Measurements from ENCODE around the gene AIF1L. TPM values are rescaled to one million over a fixed set of nuclear protein-coding genes. Genes with fewer than 3 reads are reported as not detected.
A peak's percentile ranks its signal among the peaks of the same experiment; 100 is the strongest.
"Not testable (repeated sequence)": the region's sequence is repeated elsewhere in the genome, so short reads cannot be mapped to it uniquely, and the experiment has no call there.

The AIF1L gene
- total RNA-seq, 1 experiment from 2014 or later, result 2.1 TPM

DNA sequence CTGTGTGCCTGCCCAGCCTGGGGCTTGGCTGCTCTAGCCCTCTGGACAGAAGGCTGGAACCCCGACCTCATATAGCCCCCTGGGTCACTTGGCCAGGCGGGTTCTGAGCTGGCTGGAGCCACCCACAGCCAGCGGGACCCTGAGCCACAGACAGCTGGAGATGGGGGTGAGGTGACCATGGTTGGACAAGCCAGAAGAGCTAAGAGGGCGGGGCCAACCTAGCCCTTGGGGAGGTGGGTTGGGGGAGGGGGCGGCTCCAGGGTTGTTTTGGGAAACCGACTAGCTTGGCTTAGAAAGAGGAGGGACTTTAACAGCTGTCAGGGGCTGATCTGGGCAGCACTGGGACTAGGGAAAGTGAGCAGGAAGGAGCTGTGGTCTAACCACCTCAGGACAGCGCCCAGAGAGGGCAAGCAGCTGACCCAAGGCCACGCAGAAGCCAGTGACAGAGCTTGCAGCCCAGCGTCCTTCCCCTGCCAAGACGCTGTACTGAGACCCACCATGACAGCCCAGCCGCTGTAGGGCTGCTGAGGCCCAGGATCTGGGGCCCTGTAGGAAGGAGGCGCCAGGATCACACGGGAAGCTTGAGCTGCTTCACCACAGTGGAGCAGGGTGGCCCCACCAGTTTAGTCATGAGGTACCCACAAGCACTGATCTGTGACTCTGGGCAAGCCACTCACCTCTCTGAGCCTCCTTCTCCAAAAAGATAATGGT lies 2.2 kb downstream of the AIF1L start:
- DNase-seq (ENCODE audit: low read depth), result no peak

DNA sequence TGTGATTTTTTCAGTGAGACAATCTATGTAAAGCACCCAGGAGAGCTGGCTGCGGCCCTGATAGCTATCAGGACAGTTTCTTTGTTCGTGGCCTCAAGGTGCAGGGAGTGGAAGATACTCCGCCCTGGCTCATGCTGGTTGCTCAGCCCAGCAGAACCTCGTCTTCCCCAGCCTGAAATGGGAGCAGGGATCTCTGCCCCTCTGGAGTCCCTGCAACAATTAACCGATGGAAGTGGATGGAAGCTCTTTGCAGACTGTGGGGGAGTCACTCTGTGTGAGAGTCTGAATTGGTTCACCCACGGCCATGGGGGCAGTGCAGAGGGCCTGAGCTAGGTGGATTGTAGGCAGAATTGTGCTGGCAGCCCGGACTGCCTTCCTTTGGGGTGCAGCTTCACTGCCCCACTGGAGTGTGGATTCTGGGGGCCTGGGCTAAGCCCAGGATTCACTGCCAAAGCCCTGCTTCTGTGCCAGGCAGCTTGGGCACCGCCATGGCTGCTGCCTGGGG lies 2.8 kb downstream of the AIF1L start:
- no peak for DNase-seq (ENCODE audit: low read depth)

DNA sequence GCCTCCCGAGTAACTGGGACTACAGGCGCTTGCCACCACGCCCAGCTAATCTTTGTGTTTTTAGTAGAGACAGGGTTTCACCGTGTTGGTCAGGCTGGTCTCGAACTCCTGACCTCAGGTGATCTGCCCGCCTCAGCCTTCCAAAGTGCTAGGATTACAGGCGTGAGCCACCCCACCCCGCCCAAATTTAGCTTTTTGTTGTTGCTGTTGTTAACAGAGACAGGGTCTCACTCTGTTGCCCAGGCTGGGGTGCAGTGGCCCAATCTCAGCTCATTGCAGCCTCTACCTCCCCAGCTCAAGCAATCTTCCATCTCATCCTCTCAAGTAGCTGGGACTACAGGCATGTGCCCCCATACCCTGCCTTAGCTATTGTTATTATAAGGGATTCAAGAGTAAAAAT lies 3.5 kb downstream of the AIF1L start:
- not testable (repeated sequence) for DNase-seq (ENCODE audit: low read depth)

DNA sequence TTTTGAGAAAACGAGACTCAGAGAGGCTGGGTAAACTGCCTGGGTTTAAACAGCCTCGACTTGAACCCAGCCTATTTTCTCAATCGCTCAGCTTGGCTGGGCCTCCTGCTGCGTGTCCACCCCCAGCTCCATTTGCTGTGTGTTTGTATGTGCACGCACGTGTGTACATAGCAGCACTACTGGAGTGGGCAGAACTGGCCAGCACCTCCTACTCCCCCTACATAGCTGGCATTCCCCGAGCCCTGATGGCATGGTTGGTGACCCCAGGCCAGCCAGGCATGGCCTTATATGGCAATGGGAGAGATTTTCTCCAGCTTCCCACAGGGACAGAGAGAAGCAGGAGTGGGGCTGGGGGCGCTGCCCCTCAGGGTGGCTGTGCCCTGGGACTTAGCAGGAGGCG lies 4.1 kb downstream of the AIF1L start:
- peak; percentile 24 for DNase-seq (ENCODE audit: low read depth)

DNA sequence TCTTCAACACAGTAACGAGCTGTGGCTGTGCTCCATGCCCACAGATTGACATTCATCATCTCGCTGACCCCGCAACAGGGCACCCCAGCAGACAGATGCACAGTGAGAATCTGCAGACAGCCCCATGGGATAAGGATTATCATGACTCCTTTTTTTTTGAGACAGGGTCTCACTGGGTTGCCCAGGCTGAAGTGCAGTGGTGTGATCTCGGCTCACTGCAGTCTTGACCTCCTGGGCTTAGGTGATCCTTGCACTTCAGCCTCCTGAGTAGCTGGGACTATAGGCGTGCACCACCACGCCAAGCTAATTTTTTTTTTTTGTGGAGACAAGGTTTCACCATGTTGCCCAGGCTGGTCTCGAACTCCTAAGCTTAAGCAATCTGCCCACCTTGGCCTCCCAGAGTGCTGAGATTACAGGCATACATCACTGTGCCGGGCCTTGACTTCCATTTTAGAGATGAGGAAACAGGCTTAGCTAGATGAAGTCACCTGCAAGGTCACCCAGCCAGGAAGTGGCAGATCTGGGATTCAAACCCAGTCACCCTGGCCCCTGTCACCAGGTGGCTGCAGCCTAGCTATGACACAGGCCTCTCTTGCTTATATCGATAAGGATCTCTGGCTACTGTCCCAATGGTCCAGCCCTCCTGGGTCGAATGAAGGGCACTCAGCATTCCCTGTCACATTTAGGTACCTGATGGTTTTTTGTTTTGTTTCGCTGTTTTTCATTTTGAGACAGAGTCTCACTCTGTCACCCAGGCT lies 5.1 kb downstream of the AIF1L start:
- DNase-seq (ENCODE audit: low read depth), result no peak

DNA sequence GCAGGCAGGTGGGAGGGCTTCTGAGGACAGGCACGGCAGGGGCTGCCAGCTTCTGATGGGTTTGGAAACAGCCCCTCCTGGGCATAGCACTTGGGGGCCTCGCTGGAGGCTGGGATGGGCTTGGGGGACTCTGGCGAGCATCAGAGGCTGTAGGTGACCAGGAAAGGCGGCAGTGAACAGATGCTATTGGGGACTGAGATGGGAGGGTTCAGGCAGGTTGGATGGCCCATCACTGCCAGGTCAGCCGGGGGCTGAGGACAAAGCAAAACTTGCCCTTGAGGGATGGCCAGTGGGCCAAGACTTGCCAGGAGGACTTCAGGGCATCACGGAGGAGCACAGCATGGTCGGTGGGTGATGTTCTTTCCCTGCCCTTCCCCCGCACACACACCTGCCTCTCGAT lies 6.7 kb downstream of the AIF1L start:
- no peak for DNase-seq (ENCODE audit: low read depth)

DNA sequence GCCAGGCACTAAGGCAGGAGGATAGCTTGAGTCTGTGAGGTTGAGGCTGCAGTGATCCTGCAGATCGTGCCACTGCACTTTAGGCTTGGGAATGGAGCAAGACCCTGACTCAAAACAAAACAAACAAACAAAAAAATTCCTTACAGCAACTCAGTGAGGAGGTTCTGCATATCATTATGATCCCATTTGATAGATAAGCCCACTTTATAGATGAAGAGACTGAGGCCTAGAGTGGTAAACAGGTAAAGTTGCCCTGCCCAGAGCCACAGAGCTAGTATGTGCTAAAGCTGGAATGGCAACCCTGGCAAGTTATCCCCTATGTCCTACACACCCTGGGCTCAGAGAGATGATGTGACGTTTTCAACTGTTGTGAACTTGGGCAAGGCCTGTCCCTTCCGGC lies 7.2 kb downstream of the AIF1L start:
- no peak for DNase-seq (ENCODE audit: low read depth)

DNA sequence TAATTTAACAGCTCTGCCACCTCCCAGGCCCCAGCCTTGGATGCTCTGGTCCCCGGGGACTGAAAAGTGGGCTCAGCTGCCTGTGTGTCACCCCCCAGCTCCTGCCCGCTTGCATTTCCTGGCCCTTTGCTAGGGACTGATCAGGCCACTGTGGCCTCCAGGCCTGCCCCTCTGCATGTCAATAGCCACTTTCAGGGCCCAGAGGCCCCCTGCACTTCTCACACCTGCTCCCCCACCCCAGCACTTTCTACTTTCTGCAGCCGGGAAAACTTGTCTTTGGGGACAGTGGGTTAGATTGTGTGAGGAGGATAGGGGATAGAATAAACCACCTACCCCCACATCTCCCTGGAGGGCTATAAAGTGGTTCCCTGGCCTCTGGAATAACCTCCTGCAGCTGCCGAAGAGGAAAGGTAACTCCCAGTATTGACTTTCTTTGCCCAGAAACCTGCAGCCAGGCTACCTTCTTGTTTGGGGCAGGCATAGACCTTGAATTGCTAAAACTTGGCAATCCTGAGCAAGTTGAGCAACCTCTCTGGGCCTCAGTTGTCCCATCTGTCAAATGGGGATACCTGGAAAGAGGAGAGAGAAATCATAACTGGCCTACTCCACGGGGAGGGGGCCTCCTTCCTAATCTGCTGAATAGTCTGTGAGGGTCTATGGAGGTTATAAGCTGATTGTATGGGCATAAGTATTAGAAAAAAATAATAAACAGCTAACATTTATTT lies 7.8 kb downstream of the AIF1L start:
- no peak for DNase-seq (ENCODE audit: low read depth)

DNA sequence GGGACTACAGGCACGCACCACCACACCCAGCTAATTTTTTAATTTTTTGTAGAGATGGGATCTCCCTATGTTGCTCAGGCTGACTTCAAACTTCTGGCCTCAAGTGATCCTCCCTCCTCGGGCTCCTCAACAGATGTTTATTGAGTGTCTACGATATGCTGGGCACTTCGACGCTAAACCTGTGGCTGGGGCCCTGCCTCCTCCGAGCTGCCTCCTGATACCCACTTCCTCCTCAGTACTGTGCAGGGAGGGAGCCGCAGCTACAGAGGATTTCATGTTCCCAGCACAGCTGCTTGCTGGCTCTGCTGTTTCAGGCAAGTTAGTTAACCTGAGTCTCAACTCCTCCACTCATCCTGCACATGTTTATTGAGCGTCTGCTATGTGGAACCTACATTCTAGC lies 9.6 kb downstream of the AIF1L start:
- DNase-seq (ENCODE audit: low read depth), result no peak

DNA sequence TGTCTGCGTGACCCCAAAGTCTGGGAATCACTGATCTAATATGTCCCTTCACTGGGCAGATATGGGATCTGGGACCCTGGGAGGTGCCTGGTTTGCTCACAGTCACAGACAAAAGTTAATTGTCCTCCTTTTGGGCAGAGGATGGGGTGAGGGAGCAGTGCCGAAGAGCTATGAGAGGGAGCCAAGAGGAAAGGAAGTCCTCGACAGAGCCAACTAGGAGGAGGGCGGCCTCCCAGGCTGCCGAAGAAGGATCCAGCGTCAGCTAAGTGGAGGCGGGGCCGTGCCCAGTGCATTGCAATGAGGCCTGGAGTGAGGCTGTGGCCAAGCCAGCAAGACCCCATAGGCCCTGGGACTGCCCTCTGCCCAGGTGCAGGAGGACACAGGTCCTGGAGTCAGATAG lies 11.4 kb downstream of the AIF1L start:
- DNase-seq (ENCODE audit: low read depth), result no peak

DNA sequence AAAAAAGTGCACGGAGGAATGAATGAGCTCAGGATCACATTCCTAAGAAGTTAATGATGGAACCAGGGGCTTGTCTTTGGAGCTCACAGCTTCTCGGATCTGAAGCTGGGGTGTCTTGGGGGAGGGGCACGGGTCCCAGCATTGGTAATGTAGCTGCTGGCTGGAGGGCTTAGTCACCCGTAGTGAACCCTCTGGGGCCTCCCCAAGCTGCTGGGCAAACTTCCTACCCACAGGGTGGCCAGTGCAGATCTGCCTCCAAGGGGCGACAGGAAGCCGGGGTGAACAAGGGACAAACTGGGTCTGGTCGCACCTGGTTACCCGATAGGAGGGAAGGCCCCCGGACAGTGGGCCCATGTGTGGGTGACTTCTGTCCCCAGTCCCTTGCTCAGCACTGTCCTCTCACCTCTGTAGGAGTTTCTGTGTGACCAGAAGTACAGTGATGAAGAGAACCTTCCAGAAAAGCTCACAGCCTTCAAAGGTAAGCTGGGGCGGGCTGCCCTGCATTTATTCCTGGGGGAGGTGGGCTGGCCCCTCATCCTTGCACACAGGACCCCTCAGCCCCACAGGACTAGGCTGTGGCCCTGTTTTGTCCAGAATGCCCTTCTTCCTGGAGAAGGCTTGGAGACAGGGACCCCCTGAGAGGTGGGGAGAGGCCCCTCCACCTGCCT lies 15.0 kb downstream of the AIF1L start:
- DNase-seq (ENCODE audit: low read depth), result peak; percentile 62

DNA sequence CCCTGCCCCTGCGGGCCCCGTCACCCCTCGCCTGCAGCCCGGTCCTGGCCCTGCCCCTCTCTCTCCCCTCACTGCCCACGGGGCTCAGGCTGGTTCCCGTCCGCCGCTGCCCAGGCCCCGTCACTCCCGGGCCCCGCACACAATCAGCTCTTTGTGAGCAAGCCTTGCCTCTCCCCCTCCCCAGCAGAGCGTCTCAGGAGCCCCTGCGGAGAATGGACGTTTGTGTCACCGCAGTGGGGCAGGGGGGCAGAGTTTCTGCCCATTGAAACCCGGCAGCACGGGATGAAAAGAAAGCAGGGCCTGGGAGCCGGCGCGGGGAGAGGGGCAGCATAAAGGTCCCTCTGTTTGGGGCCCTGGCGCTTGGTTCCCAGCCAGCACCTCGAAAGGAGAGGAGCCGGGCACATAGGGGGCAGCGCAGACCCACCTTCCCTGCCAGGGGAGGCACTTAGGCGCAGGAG lies 15.6 kb downstream of the AIF1L start:
- DNase-seq (ENCODE audit: low read depth), result no peak

DNA sequence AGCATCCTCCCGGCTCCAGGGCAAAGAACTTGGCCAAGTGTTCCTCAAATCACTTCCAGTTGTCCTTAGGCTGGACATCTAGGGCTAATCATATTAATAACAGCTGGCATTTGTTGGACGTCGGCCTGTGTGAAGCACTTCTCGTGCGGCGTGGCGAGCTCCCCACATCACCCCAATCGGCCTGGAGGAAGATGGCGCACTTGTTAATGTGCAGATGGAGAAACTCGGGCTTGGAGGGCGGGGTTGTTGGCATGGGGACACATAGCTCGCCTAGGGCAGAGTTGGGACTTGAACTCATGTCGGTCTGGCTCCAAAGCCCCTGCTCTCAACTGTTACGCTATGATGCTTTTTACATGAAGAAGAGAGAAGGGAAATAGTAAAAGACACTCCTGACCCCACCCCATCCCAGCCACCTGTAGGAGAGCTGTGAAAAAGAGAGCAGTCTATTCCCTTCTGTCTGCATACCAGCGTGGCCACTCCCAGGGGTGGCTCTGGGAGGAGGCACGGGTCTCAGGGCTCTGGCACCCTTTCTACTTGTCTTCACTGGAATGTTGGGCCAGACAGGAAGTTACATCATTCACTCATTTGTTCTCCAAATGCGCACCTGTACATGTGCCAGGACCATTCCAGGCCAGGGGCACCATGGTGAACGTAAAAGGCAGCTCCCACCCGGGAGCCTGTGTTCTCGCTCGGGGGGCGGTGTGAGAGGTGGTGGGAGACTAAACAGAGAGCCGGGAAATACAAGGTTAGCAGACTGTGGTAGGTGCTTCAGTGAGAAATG lies 16.2 kb downstream of the AIF1L start:
- no peak for DNase-seq (ENCODE audit: low read depth)

DNA sequence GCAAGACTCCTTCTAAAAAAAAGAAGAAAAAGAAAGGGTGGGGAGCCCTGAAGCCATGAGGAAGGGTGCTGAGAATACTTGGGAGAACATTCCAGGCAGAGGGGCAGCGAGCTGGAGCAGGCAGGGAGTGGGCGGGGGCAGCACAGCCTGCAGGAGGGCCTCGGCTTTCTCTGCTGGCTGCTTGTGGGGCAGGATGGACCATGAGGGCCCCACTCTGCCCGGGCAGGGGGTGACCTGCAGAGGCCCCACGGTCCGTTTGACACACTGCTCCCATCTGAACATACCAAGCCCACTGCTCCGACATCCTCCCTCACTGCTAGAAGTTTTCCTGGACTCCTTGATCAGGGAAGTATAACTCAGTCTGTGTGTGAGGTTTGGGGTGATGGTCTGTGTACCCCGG lies 17.3 kb downstream of the AIF1L start:
- DNase-seq (ENCODE audit: low read depth), result no peak

DNA sequence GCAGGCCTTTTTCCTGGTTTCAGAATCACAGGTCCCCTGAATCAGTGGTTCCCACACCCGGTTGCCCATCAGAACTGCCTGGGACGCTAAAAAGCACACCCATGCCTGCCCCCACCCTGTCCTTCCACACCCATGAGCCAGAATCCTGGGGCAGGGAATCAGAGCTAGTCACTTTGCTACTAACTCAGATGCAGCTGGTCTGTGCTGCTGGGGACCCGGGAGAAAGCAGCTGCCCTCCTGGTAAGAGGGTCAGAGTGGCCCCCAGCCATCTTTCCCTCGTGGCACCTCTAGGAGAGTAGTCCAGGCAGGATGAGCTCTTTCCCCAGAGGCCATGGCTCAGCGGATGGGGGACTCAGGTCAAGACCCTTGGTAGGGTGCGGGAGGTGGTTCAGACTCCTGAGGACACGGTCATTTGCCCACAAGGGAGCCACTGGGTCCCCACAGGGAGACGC lies 17.8 kb downstream of the AIF1L start:
- DNase-seq (ENCODE audit: low read depth), result no peak

DNA sequence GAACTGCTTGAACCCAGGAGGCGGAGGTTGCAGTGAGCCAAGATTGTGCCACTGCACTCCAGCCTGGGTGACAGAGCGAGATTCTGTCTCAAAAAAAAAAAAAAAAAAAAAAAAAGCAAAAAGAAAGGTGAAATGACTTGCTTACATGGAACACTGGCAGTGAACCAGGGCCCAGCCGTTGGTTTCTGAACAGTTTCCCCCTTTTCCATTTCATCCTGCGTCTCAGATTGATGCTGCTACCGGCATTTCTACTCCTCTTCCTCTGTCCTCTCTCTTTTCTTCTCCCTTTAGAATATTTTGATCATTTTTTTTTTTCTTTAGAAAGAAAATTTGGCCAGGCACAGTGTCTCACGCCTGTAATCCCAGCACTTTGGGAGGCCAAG lies 19.0 kb downstream of the AIF1L start:
- DNase-seq (ENCODE audit: low read depth), result not testable (repeated sequence)

DNA sequence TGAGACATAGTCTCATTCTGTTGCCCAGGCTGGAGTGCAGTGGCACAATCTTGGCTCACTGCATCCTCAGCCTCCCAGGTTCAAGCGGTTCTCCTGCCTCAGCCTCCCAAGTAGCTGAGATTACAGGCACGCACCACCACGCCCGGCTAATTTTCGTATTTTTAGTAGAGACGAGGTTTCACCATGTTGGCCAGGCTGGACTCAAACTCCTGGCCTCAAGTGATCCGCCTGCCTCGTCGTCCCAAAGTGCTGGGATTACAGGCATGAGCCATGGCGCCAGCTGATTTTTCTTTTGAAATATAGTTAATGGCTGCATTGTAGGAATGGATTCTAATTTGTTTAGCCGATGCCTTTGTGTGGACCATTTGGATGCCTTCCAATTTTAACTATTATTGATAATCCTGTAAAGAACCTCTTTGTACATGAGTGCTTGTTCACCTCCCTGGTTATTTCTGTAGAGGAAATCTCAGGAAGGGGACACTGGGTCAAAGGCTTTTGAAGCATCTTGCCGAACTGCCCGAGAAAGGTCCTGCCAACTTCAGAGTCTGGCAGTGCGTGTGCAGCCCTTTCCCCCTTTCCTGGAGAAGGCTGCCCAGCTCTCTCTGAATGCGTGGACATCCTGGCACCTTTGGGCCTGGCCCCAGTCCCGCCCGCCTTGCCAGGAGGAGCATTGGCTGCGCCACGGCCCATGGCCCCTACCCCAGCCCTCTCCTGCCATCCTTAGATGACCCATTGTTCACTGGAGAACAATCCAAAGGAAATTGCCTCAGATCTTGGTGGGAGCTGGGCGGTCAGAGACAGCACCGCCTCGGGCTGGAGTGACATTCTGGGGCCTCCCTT lies 20.2 kb downstream of the AIF1L start:
- no peak for DNase-seq (ENCODE audit: low read depth)

DNA sequence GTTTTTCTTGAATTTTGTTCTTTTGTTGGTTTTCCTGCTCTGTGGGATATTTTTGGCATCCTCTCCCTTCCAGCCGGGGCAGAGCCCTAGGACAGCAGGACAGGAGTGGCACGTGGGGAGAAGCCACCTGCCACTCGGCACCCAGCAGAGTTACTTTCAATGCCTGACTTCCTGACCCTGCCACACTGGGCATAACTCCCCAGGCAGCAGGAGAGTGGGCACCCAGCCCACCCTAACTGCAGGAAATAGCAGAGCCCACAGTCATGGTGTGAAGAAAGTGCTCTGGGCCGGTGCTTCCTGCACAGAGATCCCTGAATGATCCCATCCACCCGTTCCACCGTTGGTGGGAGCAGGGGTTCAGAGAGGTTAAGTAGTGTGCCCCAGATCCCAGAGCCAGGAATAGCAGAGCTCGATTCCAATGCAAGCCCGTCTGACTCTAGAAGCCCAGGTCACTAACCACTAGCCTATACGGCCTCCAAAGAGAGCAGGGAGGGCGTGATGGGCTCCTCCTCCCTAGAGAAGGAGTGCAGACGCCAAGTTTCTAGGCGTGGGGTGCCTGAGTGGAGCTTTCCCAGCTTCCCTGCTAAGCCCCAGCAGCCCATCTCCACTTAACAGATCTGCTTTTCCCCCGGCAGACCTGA lies 20.9 kb downstream of the AIF1L start:
- DNase-seq (ENCODE audit: low read depth), result no peak

DNA sequence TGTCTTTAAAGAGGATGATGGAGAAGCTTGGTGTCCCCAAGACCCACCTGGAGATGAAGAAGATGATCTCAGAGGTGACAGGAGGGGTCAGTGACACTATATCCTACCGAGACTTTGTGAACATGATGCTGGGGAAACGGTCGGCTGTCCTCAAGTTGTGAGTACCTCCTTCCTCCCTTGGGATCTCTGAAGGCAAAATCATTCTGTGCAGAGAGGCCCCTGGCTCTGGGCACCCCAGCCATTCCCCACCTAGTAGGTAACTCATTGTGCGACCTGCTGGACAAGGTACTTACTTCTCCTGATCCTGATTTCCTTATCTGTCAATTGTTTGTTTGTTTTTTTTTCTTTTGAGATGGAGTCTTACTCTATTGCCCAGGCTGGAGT lies 21.4 kb downstream of the AIF1L start:
- no peak for DNase-seq (ENCODE audit: low read depth)

DNA sequence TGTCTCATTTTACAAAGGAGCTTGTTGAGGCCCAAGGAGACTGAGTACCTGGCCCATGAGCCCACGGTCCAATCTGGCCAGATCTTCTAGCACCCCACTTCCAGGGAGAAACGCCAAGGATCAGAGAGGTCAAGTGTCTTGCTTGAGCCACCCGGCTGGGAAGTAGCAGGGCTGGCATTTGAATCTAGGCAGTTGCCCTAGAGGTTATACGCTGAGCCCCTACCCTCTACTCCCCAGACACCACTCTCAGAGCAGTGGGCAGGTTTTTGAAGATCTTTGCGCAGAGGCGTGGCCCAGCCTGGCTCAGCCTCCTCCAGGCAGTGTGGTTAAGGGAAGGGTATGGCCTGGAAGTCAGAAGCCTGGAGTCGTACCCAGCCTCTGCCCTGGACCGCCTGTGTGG lies 23.3 kb downstream of the AIF1L start:
- DNase-seq (ENCODE audit: low read depth), result no peak

All from M059J (cell line).